GM21447 (cell line): ENCODE measurements around the gene PPIA.
A peak's percentile ranks its signal among the peaks of the same experiment; 100 is the strongest.

Source experiments
- ATAC-seq: cut with Tn5 transposase; IDR thresholded peaks from one replicate; pipeline ENCODE4 v1.9.1; 2021; ENCODE audit not compliant: unreplicated experiment

The PPIA gene

GRCh38 chr7:44796504-44797328, at the start of gene PPIA:
PPIA (plus strand) TSS chr7:44796681; CDS start chr7:44796725, 44 bp downstream.
- peak; percentile 82 for ATAC-seq

DNA sequence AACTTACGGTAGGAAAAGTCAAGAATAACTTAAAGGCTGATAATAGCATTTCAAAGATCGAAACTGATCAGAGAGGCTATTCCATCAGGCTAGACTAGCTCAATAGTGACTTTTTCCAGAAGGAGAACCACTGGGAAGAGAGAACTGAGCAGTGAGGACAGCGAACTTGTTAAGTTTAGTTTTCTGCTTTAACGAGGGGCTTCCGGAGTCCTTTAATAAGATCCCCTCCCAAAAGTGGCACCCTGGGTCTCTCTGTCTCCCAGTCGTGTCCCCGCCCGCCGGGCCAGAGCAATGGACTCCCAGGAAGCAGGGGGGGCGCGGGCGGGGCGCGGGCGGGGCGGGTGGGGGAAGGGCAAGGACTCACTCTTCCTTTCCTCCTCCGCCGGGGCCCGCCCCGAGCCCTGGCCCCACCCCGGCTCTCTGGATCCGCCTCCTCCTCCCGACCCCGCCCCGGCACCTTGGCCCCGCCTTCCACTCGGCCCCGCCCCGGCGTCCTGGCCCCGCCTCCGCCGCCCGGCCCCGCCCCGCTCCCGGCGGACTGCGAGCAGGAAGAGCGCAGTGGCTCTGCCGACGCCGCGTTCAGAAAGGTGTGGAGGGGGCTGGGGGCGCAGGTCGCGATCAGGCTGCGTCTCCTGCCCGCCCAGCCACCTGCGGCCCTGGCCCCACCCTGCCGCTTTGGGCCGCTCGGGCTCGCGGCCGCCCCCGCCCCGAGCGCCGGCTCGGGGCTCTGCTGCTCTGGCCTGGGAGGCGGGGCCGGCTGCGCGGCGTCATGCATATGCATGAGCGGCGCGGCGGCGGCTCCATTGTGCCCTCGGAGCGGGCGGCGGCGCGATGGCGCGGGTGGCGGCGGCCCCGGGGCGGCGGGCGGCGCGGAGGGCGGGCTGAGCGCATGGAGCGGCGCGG, 48.2 kb upstream of the PPIA start, which contains the start of gene ZMIZ2:
Gene ZMIZ2 (plus strand): TSS at position 803 of the 903 bp plus-strand sequence. CDS start 7,403 bp downstream, outside the sequence.
- ATAC-seq, result peak; percentile 47

DNA sequence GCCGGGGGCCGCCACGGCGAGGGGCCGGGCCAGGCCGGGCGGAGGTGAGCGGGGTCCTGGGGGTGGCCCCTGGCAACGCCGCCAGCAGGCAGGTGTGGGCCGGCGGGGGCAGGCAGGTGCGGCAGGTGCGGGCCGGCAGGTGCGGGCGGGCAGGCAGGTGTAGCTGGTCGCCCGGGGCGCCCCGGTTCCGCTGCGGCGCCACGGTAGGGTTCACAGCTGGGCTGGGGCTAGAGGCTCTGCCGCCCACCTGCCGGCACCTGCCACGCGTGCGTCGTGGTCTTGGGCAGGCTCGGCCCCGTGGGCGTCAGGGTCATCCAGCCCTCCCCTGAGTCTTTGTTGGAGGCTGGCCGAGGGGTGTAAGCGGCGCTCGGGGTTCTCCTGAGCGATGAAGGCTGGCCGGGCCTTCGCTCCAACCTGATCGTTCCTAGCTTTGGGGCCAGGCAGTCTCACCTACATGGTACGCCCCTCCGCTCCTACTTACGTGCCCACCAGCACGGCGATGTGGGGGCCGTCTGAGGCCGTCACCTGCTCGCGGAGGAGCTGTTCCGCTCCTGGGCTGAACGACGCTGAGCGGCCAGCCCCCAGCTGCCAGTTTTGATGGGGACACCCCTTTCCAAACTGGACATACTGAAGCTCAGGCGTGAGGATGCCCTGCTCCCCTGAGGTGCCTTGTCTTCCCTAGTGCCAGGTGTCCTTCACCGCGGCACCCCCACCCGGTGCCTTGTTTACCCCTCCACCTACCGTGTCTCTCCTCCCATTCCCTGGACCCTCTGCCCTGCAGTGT, 47.3 kb upstream of the PPIA start:
- ATAC-seq, result peak; percentile 12

DNA sequence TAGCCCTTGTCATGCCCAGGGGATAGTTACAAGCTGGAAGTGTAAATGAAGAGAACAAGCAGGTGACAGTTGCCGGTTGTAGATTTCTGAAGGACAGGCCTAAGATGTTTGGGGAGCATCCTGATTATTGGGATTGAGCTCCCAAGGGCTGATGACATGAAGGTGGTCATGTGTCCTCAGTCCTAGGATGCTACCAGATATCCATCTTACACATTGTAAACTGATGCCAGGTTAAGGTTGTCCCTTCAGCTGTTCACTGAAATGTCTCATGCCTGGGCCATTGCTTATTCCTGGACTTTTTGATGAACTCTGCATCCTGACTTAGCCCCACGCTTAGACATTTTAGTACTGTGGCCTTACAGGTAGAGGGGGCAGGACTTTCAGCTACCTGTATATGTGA, 46.5 kb upstream of the PPIA start:
- ATAC-seq, result no peak

GRCh38 chr7:44750424-44750823, 46.1 kb upstream of the PPIA start:
- ATAC-seq, result no peak

DNA sequence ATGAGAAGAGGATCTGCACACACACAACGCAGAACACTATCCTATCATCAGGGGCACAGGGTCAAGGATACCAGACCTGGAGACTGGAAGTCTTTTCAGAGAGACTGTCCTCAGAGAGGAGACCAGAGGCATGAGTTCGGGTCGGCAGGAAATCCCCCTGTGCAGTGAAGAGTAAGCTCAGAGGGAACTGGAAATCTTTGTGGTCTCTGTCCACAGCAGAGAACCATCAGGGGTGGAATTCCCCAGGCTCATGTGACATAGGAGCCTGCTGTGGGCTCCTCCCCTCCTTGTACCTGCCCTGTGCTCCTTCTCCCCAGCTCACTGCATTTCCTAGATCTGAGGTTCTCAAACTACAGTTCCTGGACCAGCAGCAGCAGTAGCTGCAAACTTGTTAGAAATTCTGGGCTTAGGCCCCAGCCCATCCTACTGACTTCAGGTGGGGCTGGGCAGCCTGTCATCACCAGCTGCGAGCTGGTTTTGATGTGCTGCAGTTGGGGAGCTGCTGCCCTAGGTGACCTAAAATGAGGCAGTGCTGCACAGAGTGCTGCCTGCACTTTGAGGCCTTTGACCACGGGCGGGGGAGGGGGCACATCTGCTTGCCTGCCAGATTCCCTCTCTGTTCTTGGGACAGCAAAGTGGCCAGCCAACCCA, 45.4 kb upstream of the PPIA start:
- peak; percentile 69 for ATAC-seq

DNA sequence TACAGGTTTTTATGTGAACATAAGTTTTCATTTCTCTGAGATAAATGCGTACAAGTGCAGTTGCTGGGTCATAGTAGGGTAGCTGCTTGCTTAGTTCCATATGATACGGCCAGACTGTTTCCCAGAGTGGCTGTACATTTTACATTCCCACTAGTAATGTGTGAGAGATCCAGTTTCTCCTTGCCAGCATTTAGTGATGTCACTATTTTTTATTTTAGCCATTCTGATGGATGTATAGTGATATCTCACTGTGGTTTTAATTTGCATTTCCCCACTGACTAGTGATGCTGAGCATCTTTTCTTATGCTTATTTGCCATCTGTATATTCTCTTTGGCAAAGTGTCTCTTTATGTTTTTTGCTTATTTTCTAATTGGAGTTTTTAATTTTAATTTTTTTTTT, 43.7 kb upstream of the PPIA start:
- ATAC-seq, result no peak

GRCh38 chr7:44754802-44755697, 41.4 kb upstream of the PPIA start:
- no peak for ATAC-seq

DNA sequence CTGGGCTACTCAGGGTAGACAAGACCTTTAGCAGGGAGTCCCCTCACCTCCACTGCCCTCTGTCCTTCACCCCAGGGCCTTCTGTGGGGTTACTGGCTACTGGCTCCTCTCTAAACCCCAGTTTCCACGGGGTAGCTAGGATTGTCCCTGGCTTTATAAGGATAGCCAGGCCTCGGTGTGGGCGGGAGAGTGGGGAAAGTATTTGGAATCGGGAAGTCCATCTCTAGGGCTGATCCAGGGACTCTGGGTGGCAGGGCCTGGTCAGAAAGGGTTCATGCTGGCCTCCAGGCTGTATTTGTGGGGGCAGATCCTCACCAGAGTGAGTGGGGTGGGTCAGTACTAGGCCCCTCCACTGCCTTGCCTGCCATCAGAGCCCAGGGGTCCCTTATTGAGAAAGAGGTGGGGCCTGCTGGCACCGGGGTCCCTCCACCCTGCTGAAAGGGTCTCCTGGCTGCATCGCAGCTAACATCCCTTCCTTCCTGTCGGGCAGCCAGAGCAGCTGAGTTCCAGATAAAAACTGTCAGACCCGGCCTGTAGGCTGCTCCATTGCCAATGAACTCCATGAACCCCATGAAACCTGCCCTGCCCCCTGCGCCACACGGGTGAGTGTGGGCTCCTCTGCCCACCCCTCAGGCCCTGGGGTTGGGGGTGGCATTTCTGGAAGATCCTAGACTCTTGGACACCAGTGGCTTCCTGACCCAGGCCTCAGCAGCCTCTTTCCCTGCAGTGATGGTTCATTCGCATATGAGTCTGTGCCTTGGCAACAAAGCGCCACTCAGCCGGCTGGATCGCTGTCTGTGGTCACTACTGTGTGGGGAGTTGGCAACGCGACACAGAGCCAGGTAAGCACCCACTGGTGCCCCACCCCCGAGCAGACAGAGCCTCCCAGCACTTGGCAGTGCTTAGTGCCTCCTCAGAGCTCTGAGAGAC, 40.5 kb upstream of the PPIA start:
- no peak for ATAC-seq

- no peak for ATAC-seq
These were observed 39.6 kb upstream of the PPIA start for GRCh38 chr7:44756904-44757303.

DNA sequence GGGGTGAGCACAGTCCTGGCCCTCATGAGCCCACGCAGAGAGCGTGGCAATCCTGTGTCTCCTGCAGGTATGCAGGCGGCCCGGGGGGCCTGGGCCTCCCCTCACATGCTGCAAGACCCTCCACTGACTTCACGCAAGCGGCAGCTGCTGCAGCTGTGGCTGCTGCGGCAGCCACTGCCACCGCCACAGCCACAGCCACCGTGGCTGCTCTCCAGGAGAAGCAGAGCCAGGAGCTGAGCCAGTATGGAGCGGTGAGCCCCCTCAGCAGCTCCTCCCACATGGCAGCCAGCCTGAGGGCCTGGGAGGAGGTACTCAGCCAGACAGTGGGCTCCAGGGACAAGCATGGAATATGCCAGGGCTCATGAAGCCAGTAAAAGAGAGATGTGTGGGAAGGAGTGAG, 39.2 kb upstream of the PPIA start:
- no peak for ATAC-seq

DNA sequence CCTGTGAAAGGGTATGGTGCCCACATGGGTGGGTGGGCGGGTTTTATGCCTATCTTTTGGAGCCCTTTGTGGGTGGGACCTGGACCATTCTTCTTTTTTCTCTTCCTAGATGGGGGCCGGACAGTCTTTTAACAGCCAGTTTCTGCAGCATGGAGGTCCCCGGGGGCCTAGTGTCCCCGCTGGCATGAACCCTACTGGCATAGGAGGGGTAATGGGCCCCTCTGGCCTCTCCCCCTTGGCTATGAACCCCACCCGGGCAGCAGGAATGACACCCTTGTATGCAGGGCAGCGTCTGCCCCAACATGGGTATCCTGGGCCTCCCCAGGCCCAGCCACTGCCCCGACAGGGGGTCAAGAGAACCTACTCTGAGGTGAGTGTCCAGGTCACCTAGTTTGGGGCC, 38.7 kb upstream of the PPIA start:
- ATAC-seq, result no peak

DNA sequence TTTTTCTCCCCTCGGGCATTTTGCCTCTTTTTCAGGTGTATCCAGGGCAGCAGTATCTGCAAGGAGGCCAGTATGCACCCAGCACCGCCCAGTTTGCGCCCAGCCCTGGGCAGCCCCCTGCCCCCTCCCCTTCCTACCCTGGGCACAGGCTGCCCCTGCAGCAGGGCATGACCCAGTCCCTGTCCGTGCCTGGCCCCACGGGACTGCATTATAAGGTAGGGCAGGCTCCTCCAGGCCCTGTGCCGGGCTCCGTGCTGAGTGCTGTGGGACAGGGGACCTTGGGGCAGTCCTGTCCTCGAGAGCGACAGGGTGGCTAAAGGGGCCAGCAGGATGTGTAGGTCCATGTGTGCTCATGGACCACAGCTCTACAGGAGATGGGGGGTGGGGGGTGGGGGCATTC, 37.2 kb upstream of the PPIA start:
- ATAC-seq, result no peak

DNA sequence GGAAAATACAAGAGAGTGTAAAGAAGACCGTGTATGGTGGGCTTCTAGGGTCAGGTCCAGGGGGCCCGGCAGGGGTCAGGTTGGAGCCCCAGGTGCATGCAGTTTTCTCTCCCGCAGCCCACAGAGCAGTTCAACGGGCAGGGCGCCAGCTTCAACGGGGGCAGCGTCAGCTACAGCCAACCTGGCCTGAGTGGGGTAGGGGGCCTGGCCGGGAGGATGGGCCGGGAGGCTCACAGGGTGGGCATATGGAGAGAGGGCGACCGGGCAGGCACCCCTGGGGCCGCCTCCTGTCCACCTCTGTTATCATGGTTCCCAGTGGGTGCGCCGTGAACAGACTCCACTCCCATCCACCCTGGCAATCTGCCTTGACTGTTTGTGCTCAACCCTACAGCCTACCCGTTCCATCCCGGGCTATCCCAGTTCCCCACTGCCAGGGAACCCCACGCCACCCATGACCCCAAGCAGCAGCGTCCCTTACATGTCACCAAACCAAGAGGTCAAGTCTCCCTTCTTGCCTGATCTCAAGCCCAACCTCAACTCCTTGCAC, 36.4 kb upstream of the PPIA start:
- no peak for ATAC-seq

GRCh38 chr7:44761207-44762161, 35.0 kb upstream of the PPIA start:
- ATAC-seq, result no peak

DNA sequence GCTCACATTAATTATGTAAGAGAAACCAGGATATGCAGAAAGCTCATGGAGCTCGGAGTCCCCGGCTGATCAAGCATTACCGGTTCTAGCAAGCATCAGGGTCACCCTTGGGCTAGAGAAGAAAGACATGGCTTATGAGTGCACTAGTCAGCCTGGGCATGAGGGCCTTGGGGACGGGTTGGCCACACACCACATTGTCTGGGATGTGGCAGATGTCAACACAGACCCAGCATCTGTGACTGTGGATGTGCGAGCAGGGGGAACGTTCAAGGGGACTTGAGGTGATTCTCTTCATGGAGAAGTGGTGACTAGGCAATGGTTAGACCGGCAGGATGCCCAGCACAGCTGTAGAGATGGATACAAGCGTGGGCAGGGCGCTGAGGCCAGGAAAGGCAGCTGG, 34.2 kb upstream of the PPIA start:
- no peak for ATAC-seq
